PC-3 (cell line): ENCODE data around the gene PADI6. TPM values are rescaled to one million over a fixed set of nuclear protein-coding genes. Genes with fewer than 3 reads are reported as not detected.

ENCODE experiments used
- ATAC-seq: fragments of 200-7000 bp; cut with Tn5 transposase; 2 replicates; pipeline ENCODE4 v1.9.1; 2020; ENCODE audit warnings: mild to moderate bottlenecking, moderate library complexity
- BruUV-seq: library from RNA; stranded (reverse); fragments of 400-500 nt; replicated peaks from 2 replicates; lab custom pipeline; 2021; lab: Mats Ljungman, UMichigan
- CTCF ChIA-PET: fragments of 300-600 bp; sonication (Branson Sonifier 250); formaldehyde crosslinking; loops from one replicate; lab custom pipeline; 2022; ENCODE audit warnings: antibody characterized with exemption; lab: Charles Lee
- POLR2A ChIA-PET: fragments of 300-600 bp; sonication (Branson Sonifier 250); formaldehyde crosslinking; loops from one replicate; lab custom pipeline; 2022; ENCODE audit warnings: antibody characterized with exemption; ENCODE audit not compliant: unreplicated experiment; lab: Charles Lee
- DNase-seq: peaks from one replicate; pipeline ENCODE4 v3.0.0-alpha.2; 2015
- H2AFZ ChIP-seq: fragments of 300-600 bp; sonication (generic); 2 replicates; pipeline ENCODE4 v1.6.0; 2016; ENCODE audit warnings: antibody characterized with exemption, low read length
- H3F3A ChIP-seq: fragments of 300-600 bp; sonication (generic); one replicate; pipeline ENCODE4 v1.6.0; 2017; ENCODE audit warnings: antibody characterized with exemption, low read length, control low read depth, mild to moderate bottlenecking; ENCODE audit not compliant: unreplicated experiment
- H3K27ac ChIP-seq: fragments of 300-600 bp; sonication (generic); 2 replicates; pipeline ENCODE4 v1.5.1; 2016; ENCODE audit warnings: mild to moderate bottlenecking, low read length
- H3K27me3 ChIP-seq: fragments of 300-600 bp; sonication (generic); 2 replicates; pipeline ENCODE4 v1.6.1; 2016; ENCODE audit warnings: low read length, mixed read lengths
- H3K36me3 ChIP-seq: fragments of 300-600 bp; sonication (generic); 2 replicates; pipeline ENCODE4 v1.6.1; 2016; ENCODE audit warnings: low read depth, mixed run types, low read length, mixed read lengths
- H3K4me1 ChIP-seq: fragments of 300-600 bp; sonication (generic); 2 replicates; pipeline ENCODE4 v1.5.1; 2016; ENCODE audit warnings: low read length; ENCODE audit not compliant: insufficient read depth
- H3K4me2 ChIP-seq: fragments of 300-600 bp; sonication (generic); 2 replicates; pipeline ENCODE4 v1.6.0; 2016; ENCODE audit warnings: low read length
- H3K4me3 ChIP-seq: fragments of 300-600 bp; sonication (generic); 2 replicates; pipeline ENCODE4 v1.5.1; 2016; ENCODE audit warnings: mild to moderate bottlenecking, low read length, mixed read lengths
- H3K79me2 ChIP-seq: fragments of 300-600 bp; sonication (generic); 2 replicates; pipeline ENCODE4 v1.6.1; 2017; ENCODE audit warnings: low read length, mixed read lengths
- H3K9ac ChIP-seq: fragments of 300-600 bp; sonication (generic); 2 replicates; pipeline ENCODE4 v1.6.0; 2016; ENCODE audit warnings: mild to moderate bottlenecking, low read length
- H3K9me2 ChIP-seq: fragments of 300-600 bp; sonication (generic); replicated peaks from 2 replicates; pipeline ENCODE4 v1.6.1; 2016; ENCODE audit warnings: mixed run types, low read length, mixed read lengths
- H3K9me3 ChIP-seq: fragments of 300-600 bp; sonication (generic); 2 replicates; pipeline ENCODE4 v1.6.1; 2016; ENCODE audit warnings: low read length, mixed read lengths
- H4K20me1 ChIP-seq: fragments of 300-600 bp; sonication (generic); 2 replicates; pipeline ENCODE4 v1.6.1; 2016; ENCODE audit warnings: low read length, mixed read lengths
- CTCF ChIP-seq: fragments of 300-600 bp; sonication (generic); conservative IDR thresholded peaks from 2 replicates; pipeline ENCODE4 v1.5.1; 2017; ENCODE audit warnings: antibody characterized with exemption, low read depth, mild to moderate bottlenecking, low read length
- EZH2 ChIP-seq: fragments of 300-600 bp; sonication (generic); IDR thresholded peaks from one replicate; pipeline ENCODE4 v1.6.1; 2017; ENCODE audit warnings: antibody characterized with exemption, mild to moderate bottlenecking, low read length; ENCODE audit not compliant: unreplicated experiment
- EZH2phosphoT487 ChIP-seq: fragments of 300-600 bp; sonication (generic); IDR thresholded peaks from 2 replicates; pipeline ENCODE4 v1.6.1; 2018; ENCODE audit warnings: mild to moderate bottlenecking, antibody characterized with exemption, low read length, borderline replicate concordance
- intact Hi-C: fragments of 100-400 bp; cut with micrococcal nuclease; formaldehyde crosslinking; loops from 2 replicates; pipeline ENCODE4 v1.9.0; 2023
- total RNA-seq: library from RNA; depleted of rRNA; stranded (reverse); fragments of >200 nt; gene quantifications from 2 replicates; pipeline ENCODE4 v1.2.3, GENCODE V29; 2014

PADI6 gene
- total RNA-seq, 1 experiment from 2014 or later = not detected

GRCh38 chr1:17338706-17339493, 33.1 kb upstream of the PADI6 start:
- Histone ChIP-seq H3F3A (no peaks in the 10 kb centered on the region), H4K20me1 (no peaks in the 10 kb centered on the region), H3K4me2 (no peak overlapping the region), H3K4me1 (peaks cover 4% of the 10 kb centered on the region; the same call in 1 of the 2 replicates), H3K27ac (no peak overlapping the region), H3K36me3 (no peaks in the 10 kb centered on the region), H3K79me2 (no peaks in the 10 kb centered on the region), H3K9me2 (no peaks in the 10 kb centered on the region), H2AFZ (no peak overlapping the region), H3K9ac (no peak overlapping the region), H3K27me3 (no peaks in the 10 kb centered on the region), H3K9me3 (no peaks in the 10 kb centered on the region), H3K4me3 (no peak overlapping the region)
- intact Hi-C loops = loop anchor here (5.0 kb wide), 1 partner anchor 52 kb away; no protein-coding TSS in a partner anchor
- CTCF ChIA-PET = no interaction called here
- ATAC-seq (no peak), DNase-seq (no peak)
- no TSS peak for BruUV-seq
- TF ChIP-seq EZH2 (no peak), CTCF (no peak), EZH2phosphoT487 (no peak)
- POLR2A ChIA-PET = no interaction called here

- BruUV-seq = no TSS peak
- ChIA-PET POLR2A (no interaction called here), CTCF (no interaction called here)
- Histone ChIP-seq H3K36me3 (no peaks in the 10 kb centered on the region), H3K79me2 (no peaks in the 10 kb centered on the region), H3K9ac (no peak overlapping the region), H3K4me3 (no peak overlapping the region), H3K27ac (no peak overlapping the region), H3K9me3 (no peaks in the 10 kb centered on the region), H4K20me1 (no peaks in the 10 kb centered on the region), H3K4me2 (no peak overlapping the region), H3F3A (no peaks in the 10 kb centered on the region), H3K27me3 (no peaks in the 10 kb centered on the region), H3K4me1 (peaks cover 4% of the 10 kb centered on the region; the same call in 1 of the 2 replicates), H3K9me2 (no peaks in the 10 kb centered on the region), H2AFZ (no peak overlapping the region)
- ATAC-seq = no peak
- no peak for DNase-seq
- no peak for TF ChIP-seq CTCF
- no peak for TF ChIP-seq EZH2phosphoT487
- TF ChIP-seq EZH2 = no peak
- intact Hi-C loops = loop anchor here (5.0 kb wide), 1 partner anchor 52 kb away; no protein-coding TSS in a partner anchor
Measured at GRCh38 chr1:17339521-17339920, 32.5 kb upstream of the PADI6 start.

GRCh38 chr1:17340358-17340757, 31.6 kb upstream of the PADI6 start:
- DNase-seq = peak; percentile 43
- no peak for TF ChIP-seq EZH2phosphoT487
- no peak for TF ChIP-seq CTCF
- no peak for TF ChIP-seq EZH2
- intact Hi-C loops = no loop called here
- POLR2A ChIA-PET = no interaction called here
- Histone ChIP-seq H3K9ac (no peak overlapping the region), H3K27me3 (no peaks in the 10 kb centered on the region), H3K79me2 (no peaks in the 10 kb centered on the region), H3K9me3 (no peaks in the 10 kb centered on the region), H3K4me3 (no peak overlapping the region), H3K27ac (no peak overlapping the region), H4K20me1 (no peaks in the 10 kb centered on the region), H3K36me3 (no peaks in the 10 kb centered on the region), H3K4me2 (no peak overlapping the region), H2AFZ (no peak overlapping the region), H3F3A (no peaks in the 10 kb centered on the region), H3K9me2 (no peaks in the 10 kb centered on the region), H3K4me1 (peaks cover 4% of the 10 kb centered on the region; the same call in 1 of the 2 replicates)
- CTCF ChIA-PET = interaction anchor here (0.5 kb wide), 1 partner anchor 65 kb away, joined by 3 read pairs; no protein-coding TSS in a partner anchor
- no TSS peak for BruUV-seq
- ATAC-seq = no peak
